ENCODE data around the gene CCNL2. TPM values are rescaled to one million over a fixed set of nuclear protein-coding genes. Genes with fewer than 3 reads are reported as not detected.

Gene CCNL2
- total and polyA plus RNA-seq, 2 donors (not counting 1 experiment from before 2014, with no cell fraction given), result 263 to 347 TPM

DNA sequence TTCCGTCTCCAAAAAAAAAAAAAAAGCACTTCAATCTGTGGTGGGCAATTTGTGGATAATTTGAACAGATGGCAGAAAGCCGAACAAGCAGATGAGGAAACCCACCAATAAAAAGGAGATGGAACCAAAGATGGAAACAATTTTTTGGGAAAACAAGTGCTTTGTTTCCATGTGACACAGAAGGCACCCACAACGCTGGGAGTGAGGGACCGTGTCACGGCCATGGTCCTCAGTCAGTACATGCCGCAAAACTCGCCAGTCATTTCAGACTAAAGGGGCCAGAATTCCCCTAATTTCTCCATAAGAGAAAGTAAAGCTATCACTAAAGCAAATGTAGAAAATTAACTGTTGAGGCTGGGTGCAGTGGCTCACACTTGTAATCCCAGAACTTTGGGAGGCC, 5.0 kb downstream of the CCNL2 start:
- WGBS (ENCODE audit: insufficient coverage), result 76% methylated on average over 7 of the region's 7 CpGs
- no peaks in the 10 kb centered on the region for H3K9me3 Mint-ChIP-seq (ENCODE audit: insufficient read depth)
- intact Hi-C loops (cut with micrococcal nuclease), result loop anchor here (2.0 kb wide), 1 partner anchor 77 kb away; the partner anchor contains the start of gene ATAD3B

DNA sequence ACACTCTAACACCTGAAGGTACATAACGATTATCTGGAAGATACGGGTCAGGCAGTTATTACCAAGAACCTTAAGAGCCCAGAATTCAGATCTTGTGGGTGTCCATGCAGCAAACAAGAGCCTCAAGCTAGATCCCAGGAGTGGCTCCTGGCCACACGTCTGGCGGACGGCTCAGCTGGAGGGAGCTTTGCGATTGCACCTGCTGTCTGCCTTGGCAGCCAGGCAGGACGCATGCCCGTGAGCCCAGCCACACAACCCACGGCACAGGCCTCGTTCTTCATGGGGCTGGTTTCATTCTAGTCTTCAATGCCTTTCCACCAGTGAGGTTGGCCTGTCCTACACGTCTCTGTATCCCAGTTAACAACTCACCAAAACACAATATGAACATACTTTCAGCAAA, 5.7 kb downstream of the CCNL2 start:
- H3K4me3 ChIP-seq (ENCODE audit: control extremely low read depth in 1 of 5, extremely low read depth in 1 of 5, insufficient read depth in 1 of 5, low read depth in 2 of 5, low read length in 4 of 5), result no peak overlapping the region
- DNase-seq, result no peak
- no peaks in the 10 kb centered on the region for H3K9me3 ChIP-seq (ENCODE audit: control extremely low read depth in 1 of 3, control insufficient read depth in 2 of 3, insufficient read depth in 1 of 3, low read length in 2 of 3)
- peaks cover 22% of the 10 kb centered on the region for H3K4me1 Mint-ChIP-seq
- H3K9ac ChIP-seq (ENCODE audit: low read length), result no peak overlapping the region
- H3K9me3 Mint-ChIP-seq (ENCODE audit: insufficient read depth), result no peaks in the 10 kb centered on the region
- ATAC-seq (ENCODE audit: low read depth), result no peak
- peaks cover 18 to 82% of the 10 kb centered on the region in 2 experiments for H3K36me3 ChIP-seq (replicated peaks in 1 of 2; ENCODE audit: control extremely low read depth in 1 of 2, control insufficient read depth in 1 of 2, extremely low read depth in 1 of 2, insufficient read depth in 2 of 2, low read length in 1 of 2)
- POLR2A ChIA-PET, result no interaction called here
- 99% methylated on average over 11 of the region's 11 CpGs for WGBS (ENCODE audit: insufficient coverage)
- no peak for TF ChIP-seq CTCF (IDR thresholded peaks at IDR 0.05)
- TF ChIP-seq EZH2 (IDR thresholded peaks at IDR 0.05; ENCODE audit: borderline replicate concordance, insufficient read depth, low read depth, low read length, poor library complexity, severe bottlenecking), result no peak
- peaks cover 59% of the 10 kb centered on the region for H3K79me2 ChIP-seq (ENCODE audit: control insufficient read depth, insufficient read depth, low read length)
- H2AFZ ChIP-seq (ENCODE audit: insufficient read depth, low read depth, low read length, poor library complexity, severe bottlenecking), result no peak overlapping the region
- no peak overlapping the region for H3K27ac ChIP-seq (ENCODE audit: low read length in 2 of 2)
- peaks cover 9 to 13% of the 10 kb centered on the region in 2 donors for H3K4me1 ChIP-seq (ENCODE audit: control insufficient read depth in 2 of 2, insufficient read depth in 2 of 2, low read length in 2 of 2)
- H3K27me3 ChIP-seq (replicated peaks in 1 of 4; ENCODE audit: control extremely low read depth in 1 of 4, control insufficient read depth in 3 of 4, insufficient read depth in 4 of 4, low read length in 3 of 4), result no peaks in the 10 kb centered on the region
- no peaks in the 10 kb centered on the region for H3K27me3 Mint-ChIP-seq
- H3K4me2 ChIP-seq (replicated peaks; ENCODE audit: low read depth, low read length, poor library complexity, severe bottlenecking), result no peak overlapping the region
- intact Hi-C loops (cut with micrococcal nuclease), result no loop called here
- H4K20me1 ChIP-seq (ENCODE audit: control insufficient read depth, insufficient read depth, low read length, poor library complexity, severe bottlenecking), result peaks cover 36% of the 10 kb centered on the region
- CTCF ChIA-PET, result no interaction called here
- no peak overlapping the region for H3K27ac Mint-ChIP-seq
- H3K4me3 Mint-ChIP-seq, result no peak overlapping the region

More for the DNA sequence above, 5.0 kb downstream of the CCNL2 start:
- TF ChIP-seq CTCF (IDR thresholded peaks at IDR 0.05) (no peak), EZH2 (IDR thresholded peaks at IDR 0.05; ENCODE audit: borderline replicate concordance, insufficient read depth, low read depth, low read length, poor library complexity, severe bottlenecking) (no peak)
- peaks cover 35% of the 10 kb centered on the region for H4K20me1 ChIP-seq (ENCODE audit: control insufficient read depth, insufficient read depth, low read length, poor library complexity, severe bottlenecking)
- no peak overlapping the region for H3K27ac Mint-ChIP-seq
- no peak overlapping the region for H3K4me3 ChIP-seq (ENCODE audit: control extremely low read depth in 1 of 5, extremely low read depth in 1 of 5, insufficient read depth in 1 of 5, low read depth in 2 of 5, low read length in 4 of 5)
- POLR2A ChIA-PET, result interaction anchor here (0.7 kb wide), 1 partner anchor 10 kb away, joined by 5 read pairs; no protein-coding TSS in a partner anchor
- peaks cover 23% of the 10 kb centered on the region for H3K4me1 Mint-ChIP-seq
- H3K36me3 ChIP-seq (replicated peaks in 1 of 2; ENCODE audit: control extremely low read depth in 1 of 2, control insufficient read depth in 1 of 2, extremely low read depth in 1 of 2, insufficient read depth in 2 of 2, low read length in 1 of 2), result peaks cover 18 to 76% of the 10 kb centered on the region in 2 experiments
- ATAC-seq (ENCODE audit: low read depth) (no peak), DNase-seq (no peak)
- peaks cover 65% of the 10 kb centered on the region for H3K79me2 ChIP-seq (ENCODE audit: control insufficient read depth, insufficient read depth, low read length)
- no peak overlapping the region for H3K9ac ChIP-seq (ENCODE audit: low read length)
- H3K27me3 ChIP-seq (replicated peaks in 1 of 4; ENCODE audit: control extremely low read depth in 1 of 4, control insufficient read depth in 3 of 4, insufficient read depth in 4 of 4, low read length in 3 of 4), result no peaks in the 10 kb centered on the region
- H3K27ac ChIP-seq (ENCODE audit: low read length in 2 of 2), result no peak overlapping the region
- H3K27me3 Mint-ChIP-seq, result no peaks in the 10 kb centered on the region
- H3K4me2 ChIP-seq (replicated peaks; ENCODE audit: low read depth, low read length, poor library complexity, severe bottlenecking), result no peak overlapping the region
- no peak overlapping the region for H3K4me3 Mint-ChIP-seq
- no peak overlapping the region for H2AFZ ChIP-seq (ENCODE audit: insufficient read depth, low read depth, low read length, poor library complexity, severe bottlenecking)
- H3K9me3 ChIP-seq (ENCODE audit: control extremely low read depth in 1 of 3, control insufficient read depth in 2 of 3, insufficient read depth in 1 of 3, low read length in 2 of 3), result no peaks in the 10 kb centered on the region
- CTCF ChIA-PET, result no interaction called here
- H3K4me1 ChIP-seq (ENCODE audit: control insufficient read depth in 2 of 2, insufficient read depth in 2 of 2, low read length in 2 of 2), result peaks cover 10 to 16% of the 10 kb centered on the region in 2 donors
